Muscle of leg (tissue), 11 donors: ENCODE measurements around the gene CUL5. TPM values are rescaled to one million over a fixed set of nuclear protein-coding genes. Genes with fewer than 3 reads are reported as not detected.
A peak's percentile ranks its signal among the peaks of the same experiment; 100 is the strongest.
"Not testable (repeated sequence)": the region's sequence is repeated elsewhere in the genome, so short reads cannot be mapped to it uniquely, and the experiment has no call there.

Experiments used
- DNase-seq: peaks from one replicate; pipeline ENCODE4 v3.0.0; 2013
- H3K27ac ChIP-seq: one replicate; pipeline ENCODE4 v1.5.1; 2013; ENCODE audit warnings: mild to moderate bottlenecking, low read length, control low read depth
- H3K27me3 ChIP-seq: one replicate; pipeline ENCODE4 v1.6.1; 2013; ENCODE audit warnings: low read length; ENCODE audit not compliant: control insufficient read depth, insufficient read depth
- H3K36me3 ChIP-seq: one replicate; pipeline ENCODE4 v1.6.1; 2013; ENCODE audit warnings: low read length; ENCODE audit not compliant: control insufficient read depth, insufficient read depth
- H3K4me1 ChIP-seq: one replicate; pipeline ENCODE4 v1.6.1; 2013; ENCODE audit warnings: low read length; ENCODE audit not compliant: control insufficient read depth, insufficient read depth
- H3K4me3 ChIP-seq: one replicate; pipeline ENCODE4 v1.5.1; 2013; ENCODE audit warnings: low read length, control low read depth
- H3K9me3 ChIP-seq: replicated peaks from 2 replicates; pipeline ENCODE4 v1.6.1; 2013; ENCODE audit warnings: low read depth, low read length; ENCODE audit not compliant: control insufficient read depth
- WGBS: methylation state at CpG from one replicate; pipeline ENCODE4 v1.1.5; 2013; ENCODE audit warnings: missing lambda C conversion rate; ENCODE audit not compliant: insufficient coverage; 5-methylcytosine and 5-hydroxymethylcytosine counted together
- polyA plus RNA-seq, 8 donors: library from polyadenylated mRNA; unstranded; fragments of 120-200 nt; gene quantifications; one replicate each; pipeline versions ENCODE4 v1.2.1 to v1.2.3, GENCODE V29; 2013; ENCODE audit warnings: inconsistent platforms in 1 of 8, low replicate concordance in 1 of 8; ENCODE audit not compliant: insufficient read length in 8 of 8, insufficient read depth in 1 of 8
- total RNA-seq: library from RNA; stranded (reverse); fragments of 120-200 nt; gene quantifications from one replicate; pipeline ENCODE4 v1.2.4, GENCODE V29; 2013

The CUL5 gene
- total and polyA plus RNA-seq, 9 donors: 17.2 to 33.8 (median 25.3) TPM

DNA sequence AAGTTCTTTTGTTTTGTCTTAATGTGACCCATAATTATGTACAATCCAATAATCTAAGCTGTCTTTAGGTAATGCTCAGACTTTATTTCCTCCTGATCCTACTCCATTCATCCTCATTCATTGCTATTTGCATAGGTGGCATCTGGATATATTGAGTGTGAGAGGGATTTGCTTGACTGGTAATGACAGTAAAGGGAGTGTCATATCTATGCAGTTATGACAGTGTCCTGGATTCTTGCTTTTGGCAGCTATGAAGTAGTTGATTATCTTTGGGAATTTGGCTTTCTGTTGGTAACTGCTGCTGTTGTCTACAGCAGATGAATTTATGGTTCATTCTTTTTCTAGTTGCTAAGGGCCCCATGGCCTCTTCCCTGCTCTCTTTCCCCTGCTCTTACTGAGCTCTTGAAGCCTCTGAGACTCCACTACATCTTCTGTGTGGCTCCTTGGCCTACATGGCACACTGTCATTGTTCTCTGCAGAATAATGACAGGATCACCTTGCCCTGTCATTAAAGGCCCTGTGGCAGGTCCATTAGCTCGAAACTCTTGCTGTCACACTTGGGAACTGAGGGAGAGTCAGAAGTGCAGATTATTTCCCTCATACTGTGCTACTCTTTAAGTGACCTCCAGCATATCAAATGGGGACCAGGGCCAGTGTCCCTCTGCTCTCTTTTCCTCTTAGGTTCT lies 92.5 kb downstream of the CUL5 start:
- Histone ChIP-seq H3K27me3 (no peaks in the 10 kb centered on the region), H3K9me3 (no peaks in the 10 kb centered on the region), H3K36me3 (peaks cover 37% of the 10 kb centered on the region), H3K27ac (no peak overlapping the region), H3K4me3 (no peak overlapping the region), H3K4me1 (no peaks in the 10 kb centered on the region)
- 100% methylated on average over 1 of the region's 1 CpG for WGBS
- no peak for DNase-seq

- no peak overlapping the region for H3K27ac ChIP-seq
- no peaks in the 10 kb centered on the region for H3K27me3 ChIP-seq
- no peak overlapping the region for H3K4me3 ChIP-seq
- no peaks in the 10 kb centered on the region for H3K36me3 ChIP-seq
- 83% methylated on average over 1 of the region's 4 CpGs for WGBS
- no peak for DNase-seq
- H3K9me3 ChIP-seq: no peaks in the 10 kb centered on the region
- H3K4me1 ChIP-seq: peaks cover 8% of the 10 kb centered on the region
Measured at GRCh38 chr11:108111126-108111525, 102.4 kb downstream of the CUL5 start.

DNA sequence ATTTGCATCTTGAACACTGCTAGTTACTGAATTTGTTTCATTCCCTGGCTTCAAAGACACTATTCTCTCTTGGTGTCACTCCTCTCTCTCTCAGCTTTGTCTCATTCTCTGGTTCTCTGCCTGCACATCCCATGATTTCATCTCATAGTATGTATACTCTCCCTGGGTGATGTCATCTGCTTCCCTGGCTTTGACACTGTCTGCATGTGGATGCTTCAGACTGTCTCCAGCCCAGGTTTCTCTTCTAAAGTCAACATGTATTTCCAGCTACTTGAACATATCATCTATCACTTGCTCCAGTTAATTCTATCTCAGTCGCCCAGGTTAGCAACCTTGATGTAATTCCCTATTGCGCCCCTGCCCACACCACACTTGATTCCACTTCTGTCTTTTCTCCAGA lies 103.4 kb downstream of the CUL5 start:
- 97% methylated on average over 2 of the region's 2 CpGs for WGBS
- DNase-seq: peak; percentile 42
- H3K27me3 ChIP-seq: no peaks in the 10 kb centered on the region

DNA sequence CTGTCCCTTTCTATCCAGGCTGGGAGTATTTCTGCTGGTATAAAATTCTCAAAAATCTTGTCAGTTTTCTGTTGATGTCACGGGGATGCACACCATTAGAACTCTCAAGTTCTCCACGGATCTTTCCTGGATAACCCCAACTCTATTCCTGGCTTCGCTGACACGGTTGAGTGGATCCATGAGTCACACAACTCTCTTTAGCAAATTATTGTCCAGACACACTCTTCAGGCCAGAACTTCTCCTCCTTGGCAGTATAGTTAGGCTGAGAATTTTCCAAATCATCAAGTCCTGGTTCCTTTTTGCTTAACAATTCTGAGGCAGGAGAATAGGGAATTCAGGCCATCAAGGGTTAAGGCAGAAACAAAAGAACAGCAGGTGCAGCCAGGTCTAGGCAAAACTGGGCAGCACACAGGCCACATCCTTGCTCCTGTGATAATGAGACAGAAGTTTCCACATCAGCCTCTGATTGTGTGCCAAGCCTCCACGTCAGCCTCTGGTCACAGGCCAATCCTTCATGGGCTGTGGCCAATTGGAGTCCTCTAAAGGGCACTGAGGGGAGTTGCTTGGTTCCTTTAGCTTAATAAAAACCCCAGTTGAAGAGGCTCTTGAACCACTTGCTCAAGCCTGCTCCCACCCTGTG lies 106.9 kb downstream of the CUL5 start:
- H3K9me3 ChIP-seq: no peaks in the 10 kb centered on the region
- 5% methylated on average over 3 of the region's 5 CpGs for WGBS
- H3K27me3 ChIP-seq: no peaks in the 10 kb centered on the region
- peaks cover 8% of the 10 kb centered on the region for H3K4me1 ChIP-seq
- DNase-seq: peak; percentile 86
- H3K36me3 ChIP-seq: no peaks in the 10 kb centered on the region
- no peak overlapping the region for H3K4me3 ChIP-seq
- H3K27ac ChIP-seq: peak overlapping the region; percentile 48

More for the DNA sequence above, 103.4 kb downstream of the CUL5 start:
- Histone ChIP-seq H3K36me3 (no peaks in the 10 kb centered on the region), H3K4me3 (no peak overlapping the region), H3K9me3 (no peaks in the 10 kb centered on the region), H3K27ac (no peak overlapping the region), H3K4me1 (peaks cover 8% of the 10 kb centered on the region)

DNA sequence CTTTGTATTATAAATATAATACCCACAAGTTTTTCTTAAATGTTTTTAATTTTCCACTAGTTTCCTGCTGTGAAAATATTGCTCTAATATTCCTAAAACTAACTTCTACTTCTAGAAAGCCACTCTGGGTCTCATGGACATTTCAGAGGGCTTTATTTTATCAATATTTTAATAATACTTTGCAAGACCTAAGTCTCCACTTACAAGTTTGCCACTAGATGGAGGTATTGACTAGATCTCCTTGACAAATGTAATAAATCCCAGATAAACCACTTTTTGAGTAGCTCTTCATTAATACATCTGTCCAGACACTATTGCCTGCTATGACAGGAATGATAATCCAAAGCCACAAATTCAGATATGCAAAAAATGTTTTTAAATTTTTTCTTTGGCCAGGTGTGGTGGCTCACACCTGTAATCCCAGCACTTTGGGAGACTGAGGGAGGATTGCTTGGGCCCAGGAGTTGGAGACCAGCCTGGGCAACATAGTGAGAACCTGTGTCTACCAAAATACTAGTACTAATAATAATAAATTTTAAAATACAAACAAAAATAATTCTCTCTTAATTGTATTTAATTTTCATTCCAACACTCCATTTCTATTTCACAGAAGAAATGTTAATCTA lies 109.2 kb downstream of the CUL5 start:
- Histone ChIP-seq H3K4me1 (peaks cover 21% of the 10 kb centered on the region), H3K4me3 (no peak overlapping the region), H3K9me3 (no peaks in the 10 kb centered on the region), H3K36me3 (no peaks in the 10 kb centered on the region), H3K27ac (no peak overlapping the region), H3K27me3 (no peaks in the 10 kb centered on the region)
- peak; percentile 77 for DNase-seq

DNA sequence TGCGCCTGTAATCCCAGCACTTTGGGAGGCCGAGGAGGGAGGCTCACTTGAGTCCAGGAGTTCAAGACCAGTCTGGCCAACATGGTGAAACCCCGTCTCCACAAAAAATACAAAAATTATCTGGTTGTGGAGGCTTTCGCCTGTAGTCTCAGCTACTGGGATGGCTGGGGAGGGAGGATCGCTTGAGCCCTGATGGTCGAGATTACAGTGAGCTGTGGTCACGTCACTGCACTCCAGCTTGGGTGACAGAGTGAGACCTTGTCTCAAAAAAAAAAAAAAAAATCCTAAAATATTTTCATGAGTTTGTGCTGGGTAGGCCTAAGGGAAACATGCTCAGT lies 112.2 kb downstream of the CUL5 start:
- 43% methylated on average over 2 of the region's 7 CpGs for WGBS
- not testable (repeated sequence) for DNase-seq, H3K9me3 ChIP-seq, H3K36me3 ChIP-seq, H3K27me3 ChIP-seq
- peak overlapping the region; percentile 58 for H3K4me3 ChIP-seq
- H3K4me1 ChIP-seq: peaks cover 13% of the 10 kb centered on the region
- H3K27ac ChIP-seq: peak overlapping the region; percentile 85

GRCh38 chr11:108121274-108122155 lies 112.8 kb downstream of the CUL5 start, which contains the start of gene ACAT1:
ACAT1 (plus strand) TSS chr11:108121567; CDS start chr11:108121607, 40 bp downstream.
- Histone ChIP-seq H3K27me3 (no peaks in the 10 kb centered on the region), H3K27ac (peak within 1 kb of the TSS; percentile 88), H3K9me3 (no peaks in the 10 kb centered on the region), H3K4me1 (peaks cover 13% of the 10 kb centered on the region), H3K4me3 (peak within 1 kb of the TSS; percentile 58), H3K36me3 (no peaks in the 10 kb centered on the region)
- WGBS: under 1% methylated on average over 66 of the region's 73 CpGs
- peak; percentile 97 for DNase-seq

GRCh38 chr11:108122166-108122628 lies 113.5 kb downstream of the CUL5 start:
- Histone ChIP-seq H3K9me3 (no peaks in the 10 kb centered on the region), H3K27me3 (no peaks in the 10 kb centered on the region), H3K27ac (peak overlapping the region; percentile 88), H3K36me3 (no peaks in the 10 kb centered on the region), H3K4me1 (peaks cover 13% of the 10 kb centered on the region), H3K4me3 (peak overlapping the region; percentile 58)
- 39% methylated on average over 9 of the region's 9 CpGs for WGBS
- DNase-seq: peak; percentile 61

DNA sequence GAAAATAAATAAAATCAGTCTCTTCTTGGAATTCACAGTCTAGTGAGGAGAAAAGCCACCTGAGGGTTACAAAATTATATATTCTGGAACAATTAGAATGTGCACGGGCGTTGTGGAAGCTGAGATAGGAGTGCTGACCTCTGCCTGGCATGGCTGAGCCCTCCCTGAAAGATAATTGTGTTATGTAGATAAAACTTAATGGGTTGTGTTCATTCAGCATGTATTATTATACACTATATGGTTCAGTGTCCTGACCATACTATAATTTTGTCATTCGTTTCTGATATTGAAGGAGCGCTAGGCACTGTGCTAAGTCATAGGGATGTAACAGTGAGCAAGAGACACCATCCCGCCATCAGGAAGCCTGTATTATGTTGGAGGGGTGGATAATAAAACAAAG lies 116.4 kb downstream of the CUL5 start:
- Histone ChIP-seq H3K27ac (no peak overlapping the region), H3K4me1 (peaks cover 13% of the 10 kb centered on the region), H3K36me3 (peaks cover 5% of the 10 kb centered on the region), H3K9me3 (no peaks in the 10 kb centered on the region), H3K27me3 (no peaks in the 10 kb centered on the region), H3K4me3 (no peak overlapping the region)
- WGBS: 100% methylated on average over 1 of the region's 5 CpGs
- no peak for DNase-seq

DNA sequence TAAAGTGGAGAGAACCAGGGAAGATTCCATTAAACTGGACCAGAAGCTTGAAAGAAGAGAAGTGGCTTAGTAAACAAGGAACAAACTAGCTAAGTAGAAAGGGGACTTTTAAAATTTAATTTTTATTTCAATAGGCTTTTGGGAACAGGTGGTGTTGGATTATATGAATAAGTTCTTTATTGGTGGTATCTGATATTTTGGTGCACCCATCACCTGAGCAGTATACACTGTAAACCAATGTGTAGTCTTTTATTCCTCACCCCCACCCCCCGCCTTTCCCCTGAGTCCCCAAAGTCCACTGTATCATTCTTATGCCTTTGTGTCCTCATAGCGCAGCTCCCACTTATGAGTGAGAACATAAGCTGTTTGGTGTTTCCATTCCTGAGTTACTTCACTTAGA lies 120.1 kb downstream of the CUL5 start:
- Histone ChIP-seq H3K4me3 (no peak overlapping the region), H3K36me3 (peaks cover 13% of the 10 kb centered on the region), H3K27ac (no peak overlapping the region), H3K27me3 (no peaks in the 10 kb centered on the region), H3K9me3 (no peaks in the 10 kb centered on the region), H3K4me1 (no peaks in the 10 kb centered on the region)
- no CpG with 5 or more reads among the region's 2 CpGs for WGBS
- DNase-seq: no peak
